Neuron (in vitro differentiated cells): ENCODE measurements around the gene MIEF2.

ENCODE experiments used
- H2AFZ ChIP-seq: one replicate; pipeline ENCODE4 v1.6.1; 2013; ENCODE audit warnings: low read depth, mild to moderate bottlenecking, inconsistent platforms, low read length, moderate library complexity
- H3K27me3 ChIP-seq: one replicate; pipeline ENCODE4 v1.6.1; 2013; ENCODE audit warnings: low read length; ENCODE audit not compliant: insufficient read depth
- H3K36me3 ChIP-seq: one replicate; pipeline ENCODE4 v1.6.1; 2013; ENCODE audit warnings: low read length; ENCODE audit not compliant: insufficient read depth
- H3K4me1 ChIP-seq: one replicate; pipeline ENCODE4 v1.6.1; 2013; ENCODE audit warnings: low read length; ENCODE audit not compliant: insufficient read depth
- H3K4me3 ChIP-seq: 2 replicates; pipeline ENCODE4 v1.5.1; 2013; ENCODE audit warnings: mild to moderate bottlenecking, low read length, moderate library complexity
- H3K9me3 ChIP-seq: one replicate; pipeline ENCODE4 v1.6.1; 2013; ENCODE audit warnings: low read length

The MIEF2 gene

GRCh38 chr17:18228176-18228682, 32.2 kb upstream of the MIEF2 start:
- Histone ChIP-seq H3K4me1 (peaks cover 63% of the 10 kb centered on the region), H3K36me3 (peaks cover 9% of the 10 kb centered on the region), H3K27me3 (no peaks in the 10 kb centered on the region), H3K4me3 (no peak overlapping the region), H3K9me3 (no peaks in the 10 kb centered on the region), H2AFZ (no peak overlapping the region)

GRCh38 chr17:18229254-18229653, 31.2 kb upstream of the MIEF2 start:
- no peak overlapping the region for H2AFZ ChIP-seq
- peaks cover 18% of the 10 kb centered on the region for H3K36me3 ChIP-seq
- no peak overlapping the region for H3K4me3 ChIP-seq
- H3K9me3 ChIP-seq, result no peaks in the 10 kb centered on the region
- no peaks in the 10 kb centered on the region for H3K27me3 ChIP-seq
- peaks cover 59% of the 10 kb centered on the region for H3K4me1 ChIP-seq

- Histone ChIP-seq H3K4me1 (peaks cover 58% of the 10 kb centered on the region), H3K27me3 (no peaks in the 10 kb centered on the region), H3K4me3 (no peak overlapping the region), H3K36me3 (peaks cover 23% of the 10 kb centered on the region), H3K9me3 (no peaks in the 10 kb centered on the region), H2AFZ (no peak overlapping the region)
Measured at GRCh38 chr17:18229771-18230170, 30.7 kb upstream of the MIEF2 start.

GRCh38 chr17:18230288-18231141, 29.9 kb upstream of the MIEF2 start:
- Histone ChIP-seq H2AFZ (no peak overlapping the region), H3K27me3 (no peaks in the 10 kb centered on the region), H3K4me3 (no peak overlapping the region), H3K36me3 (peaks cover 31% of the 10 kb centered on the region), H3K9me3 (no peaks in the 10 kb centered on the region), H3K4me1 (peaks cover 54% of the 10 kb centered on the region)

GRCh38 chr17:18231164-18231563, 29.3 kb upstream of the MIEF2 start:
- Histone ChIP-seq H3K4me1 (peaks cover 54% of the 10 kb centered on the region), H3K36me3 (peaks cover 37% of the 10 kb centered on the region)

GRCh38 chr17:18233803-18234518, 26.5 kb upstream of the MIEF2 start:
- Histone ChIP-seq H3K4me3 (no peak overlapping the region), H3K9me3 (no peaks in the 10 kb centered on the region), H3K4me1 (peaks cover 32% of the 10 kb centered on the region), H2AFZ (no peak overlapping the region), H3K36me3 (peaks cover 61% of the 10 kb centered on the region), H3K27me3 (no peaks in the 10 kb centered on the region)

More at GRCh38 chr17:18231164-18231563, 29.3 kb upstream of the MIEF2 start:
- Histone ChIP-seq H3K4me3 (no peak overlapping the region), H3K9me3 (no peaks in the 10 kb centered on the region), H3K27me3 (no peaks in the 10 kb centered on the region), H2AFZ (no peak overlapping the region)

- H3K4me3 ChIP-seq, result no peak overlapping the region
- H3K36me3 ChIP-seq, result peaks cover 71% of the 10 kb centered on the region
- no peaks in the 10 kb centered on the region for H3K9me3 ChIP-seq
- peaks cover 23% of the 10 kb centered on the region for H3K4me1 ChIP-seq
- no peak overlapping the region for H2AFZ ChIP-seq
- no peaks in the 10 kb centered on the region for H3K27me3 ChIP-seq
Measured at GRCh38 chr17:18234853-18235380, 25.5 kb upstream of the MIEF2 start.

GRCh38 chr17:18235743-18236256, 24.7 kb upstream of the MIEF2 start:
- H3K4me3 ChIP-seq, result no peak overlapping the region
- H3K9me3 ChIP-seq, result no peaks in the 10 kb centered on the region
- peaks cover 14% of the 10 kb centered on the region for H3K4me1 ChIP-seq
- H2AFZ ChIP-seq, result no peak overlapping the region
- H3K36me3 ChIP-seq, result peaks cover 79% of the 10 kb centered on the region
- H3K27me3 ChIP-seq, result no peaks in the 10 kb centered on the region

GRCh38 chr17:18236494-18236893, 24.0 kb upstream of the MIEF2 start:
- no peaks in the 10 kb centered on the region for H3K9me3 ChIP-seq

GRCh38 chr17:18237461-18237860, 23.0 kb upstream of the MIEF2 start:
- Histone ChIP-seq H2AFZ (no peak overlapping the region), H3K36me3 (peaks cover 94% of the 10 kb centered on the region), H3K4me3 (no peak overlapping the region), H3K9me3 (no peaks in the 10 kb centered on the region), H3K4me1 (no peaks in the 10 kb centered on the region), H3K27me3 (no peaks in the 10 kb centered on the region)

More at GRCh38 chr17:18236494-18236893, 24.0 kb upstream of the MIEF2 start:
- peaks cover 86% of the 10 kb centered on the region for H3K36me3 ChIP-seq
- no peaks in the 10 kb centered on the region for H3K27me3 ChIP-seq
- H3K4me1 ChIP-seq, result peaks cover 7% of the 10 kb centered on the region
- H3K4me3 ChIP-seq, result no peak overlapping the region
- no peak overlapping the region for H2AFZ ChIP-seq

- no peaks in the 10 kb centered on the region for H3K27me3 ChIP-seq
- no peak overlapping the region for H2AFZ ChIP-seq
- H3K36me3 ChIP-seq, result peaks cover 92% of the 10 kb centered on the region
- no peaks in the 10 kb centered on the region for H3K4me1 ChIP-seq
- no peak overlapping the region for H3K4me3 ChIP-seq
- H3K9me3 ChIP-seq, result no peaks in the 10 kb centered on the region
Measured at GRCh38 chr17:18238299-18238698, 22.2 kb upstream of the MIEF2 start.

- H3K4me1 ChIP-seq, result no peaks in the 10 kb centered on the region
- H3K9me3 ChIP-seq, result no peaks in the 10 kb centered on the region
- no peak overlapping the region for H2AFZ ChIP-seq
- H3K4me3 ChIP-seq, result no peak overlapping the region
- no peaks in the 10 kb centered on the region for H3K27me3 ChIP-seq
- peaks cover 88% of the 10 kb centered on the region for H3K36me3 ChIP-seq
Measured at GRCh38 chr17:18240449-18240848, 20.0 kb upstream of the MIEF2 start.
